ENCODE measurements around the gene STXBP6.

Gene STXBP6

DNA sequence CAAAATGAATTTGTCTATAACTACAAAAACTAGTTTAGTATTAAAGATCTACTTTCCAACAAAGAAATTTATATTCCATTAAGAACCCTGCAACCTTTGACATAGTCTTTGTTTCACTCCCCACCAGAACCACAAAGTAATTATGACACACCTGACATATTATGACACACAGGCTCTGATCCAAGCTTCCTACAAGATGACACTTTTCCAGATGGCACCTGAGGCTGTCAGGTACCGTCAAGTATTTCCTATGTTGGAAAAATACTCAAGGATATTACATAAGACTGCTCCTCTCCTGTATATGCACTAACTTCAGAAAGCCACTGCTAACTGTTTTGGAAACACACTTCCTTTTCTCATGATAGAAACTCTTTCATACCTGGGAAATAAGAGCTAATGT lies 38.9 kb downstream of the STXBP6 start:
- DNase-seq: no peak

DNA sequence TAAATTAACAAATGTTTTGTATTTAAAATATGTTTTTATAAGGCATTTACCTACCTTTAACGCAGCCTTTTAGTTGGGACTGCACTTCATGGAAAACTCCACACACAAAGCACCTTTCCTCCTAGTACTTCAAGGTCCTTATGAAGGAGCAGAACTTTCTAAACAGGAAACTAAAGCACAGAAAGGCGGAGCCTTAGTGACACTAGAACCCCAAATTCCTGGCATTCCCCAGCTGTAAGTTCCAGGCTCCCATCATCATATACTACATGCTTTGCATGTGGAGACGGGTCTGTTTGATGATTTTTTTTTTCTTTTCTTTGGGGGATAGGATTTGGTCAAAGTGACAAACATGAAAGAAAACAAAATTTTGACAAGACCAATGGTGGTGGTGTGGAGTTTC lies 39.5 kb downstream of the STXBP6 start:
- DNase-seq: no peak

DNA sequence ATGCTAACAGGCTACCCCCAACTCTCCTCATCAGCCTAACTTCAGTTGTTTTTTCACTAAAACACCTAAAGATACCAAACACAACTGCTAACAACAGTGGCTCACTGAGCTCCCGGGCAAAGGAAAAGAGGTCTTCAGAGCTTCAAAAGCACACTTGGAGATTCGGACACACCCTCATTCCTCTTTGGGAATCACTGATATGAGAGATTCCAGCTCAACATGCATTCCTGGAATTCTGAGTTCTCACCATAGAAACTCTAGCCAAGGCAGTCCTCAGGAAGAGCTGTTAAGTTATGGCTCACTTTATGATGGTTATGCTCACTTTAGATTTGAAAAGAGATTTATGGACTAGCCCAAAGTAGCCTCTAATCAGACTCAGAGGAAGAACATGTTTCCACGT lies 40.1 kb downstream of the STXBP6 start:
- DNase-seq: no peak

DNA sequence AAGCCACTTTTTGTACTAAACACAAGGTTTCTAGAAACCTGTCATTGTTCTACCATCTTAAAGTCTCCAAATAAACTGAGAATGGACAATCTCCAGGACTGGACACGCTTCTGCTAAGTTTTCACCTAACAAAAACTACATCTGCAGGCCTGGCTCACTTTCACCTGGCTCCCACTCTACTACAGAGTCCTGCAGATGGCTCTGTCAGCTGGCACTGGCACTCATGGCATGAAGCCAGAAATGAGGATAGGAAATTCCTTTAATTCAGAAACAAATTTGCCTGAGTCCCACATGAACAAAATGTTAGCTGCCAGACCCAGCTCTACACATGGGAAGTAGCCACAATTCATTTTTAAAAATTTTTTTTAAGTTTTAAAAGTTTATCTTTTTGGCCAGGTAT lies 42.1 kb downstream of the STXBP6 start:
- DNase-seq: no peak

DNA sequence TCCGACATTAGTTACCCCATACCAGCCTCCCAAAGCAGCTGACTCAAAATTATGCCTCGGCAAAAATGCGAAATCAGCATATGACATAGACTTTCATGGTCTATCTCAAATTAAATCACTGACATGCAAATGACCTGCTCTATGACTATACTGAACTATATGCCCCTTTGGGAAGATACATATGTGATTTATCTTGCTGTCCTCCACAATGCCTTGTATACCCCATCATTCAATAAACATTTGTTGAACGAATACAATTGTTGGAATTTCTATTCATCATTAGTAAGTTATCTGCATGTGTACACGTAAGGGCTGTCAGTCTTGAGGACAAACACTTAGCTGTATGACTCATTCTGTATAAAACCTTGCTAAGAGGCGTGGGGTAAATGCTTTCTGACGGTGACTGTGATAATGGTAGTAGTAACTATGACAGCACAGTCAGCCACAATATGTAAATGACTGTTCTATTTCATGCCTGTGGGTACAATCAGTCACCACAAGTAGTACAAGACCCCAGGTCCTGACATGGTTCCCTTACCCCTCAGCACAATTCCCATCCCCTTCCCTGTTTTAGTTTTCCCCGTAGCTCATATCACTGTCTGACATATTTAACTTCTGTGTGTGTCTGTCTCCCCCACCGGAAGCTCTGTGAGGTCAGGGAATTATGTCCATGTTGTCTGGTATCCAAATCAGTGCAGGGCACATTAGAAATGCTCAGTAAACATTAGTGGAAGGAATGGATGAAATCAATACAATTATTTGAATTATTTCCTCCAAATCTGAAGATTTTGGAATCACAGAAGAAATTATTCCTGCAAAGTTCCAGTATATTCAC lies 42.8 kb downstream of the STXBP6 start:
- no peak for DNase-seq

DNA sequence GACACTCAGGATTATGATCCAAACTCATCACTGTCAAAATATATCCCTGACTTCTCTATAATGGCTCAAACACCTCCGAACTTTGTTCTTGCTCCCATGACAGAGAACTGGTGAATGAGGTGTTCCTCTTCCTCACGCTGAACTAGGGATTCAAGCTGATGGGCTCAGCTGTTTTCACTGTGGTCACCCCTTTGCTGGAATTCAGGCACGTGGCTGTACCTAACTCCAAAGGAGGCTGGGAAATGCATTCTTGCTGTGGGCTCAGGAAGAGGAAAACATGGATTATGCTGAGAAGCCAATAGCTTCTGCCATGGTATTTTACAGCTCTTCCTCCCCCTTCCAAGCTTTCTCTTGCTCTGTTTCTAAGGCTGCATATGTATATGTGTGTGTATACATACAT lies 43.9 kb downstream of the STXBP6 start:
- no peak for DNase-seq

DNA sequence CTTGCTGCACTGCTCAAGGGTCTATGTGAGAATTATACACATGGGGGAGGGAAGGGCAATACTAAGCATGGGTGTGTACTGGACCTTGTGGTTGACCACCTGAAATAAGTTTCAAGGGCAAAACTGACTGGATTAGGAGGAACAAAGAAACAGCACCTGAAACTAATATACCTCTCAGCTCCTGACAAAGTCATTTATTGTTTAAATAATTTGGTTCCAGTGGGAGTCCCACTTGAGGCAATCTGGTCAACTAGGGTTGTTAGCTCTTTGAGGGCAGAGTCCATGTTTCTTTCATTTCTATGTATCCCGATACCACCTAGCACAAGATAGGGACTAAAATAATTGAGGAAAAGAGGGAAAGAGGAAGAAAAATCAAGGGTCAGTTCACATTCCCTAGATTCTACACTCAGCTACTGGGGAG lies 45.5 kb downstream of the STXBP6 start:
- DNase-seq: no peak

DNA sequence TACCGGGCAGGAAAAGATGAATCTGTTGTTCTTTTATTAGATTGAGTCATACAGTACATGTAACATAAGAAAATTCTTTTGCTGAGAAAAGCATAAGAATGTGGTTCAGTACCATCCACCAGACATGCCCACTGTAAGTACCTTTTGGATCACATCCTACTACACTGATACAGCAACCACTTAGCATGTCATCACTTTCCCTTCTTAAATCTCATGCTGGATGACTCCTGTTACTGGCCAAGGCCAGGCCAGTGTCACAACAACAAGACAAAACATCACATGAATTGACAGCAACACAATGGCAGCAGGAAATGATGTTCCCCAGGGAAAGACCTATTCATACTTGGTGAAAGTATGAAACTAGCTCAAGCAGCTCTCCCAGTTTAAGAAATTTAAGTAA lies 46.4 kb downstream of the STXBP6 start:
- DNase-seq: no peak

DNA sequence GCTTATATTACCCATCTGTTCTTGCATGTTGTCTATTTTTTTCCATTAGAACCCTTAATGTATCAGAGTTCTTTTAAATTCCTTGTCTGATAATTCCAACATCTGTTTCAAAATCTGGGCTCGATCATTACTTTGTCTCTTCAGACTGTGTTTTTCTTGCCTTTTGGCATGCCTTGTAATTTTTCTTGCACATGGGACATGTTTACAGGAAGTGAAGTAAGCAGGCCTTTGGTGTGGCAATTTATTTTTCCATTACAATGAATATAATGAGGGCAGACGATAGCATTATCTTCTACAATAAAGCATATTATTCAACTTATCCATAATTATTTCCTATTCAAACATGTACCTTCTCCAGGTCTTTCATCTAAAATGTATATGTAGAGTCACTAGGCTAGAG lies 48.3 kb downstream of the STXBP6 start:
- DNase-seq: no peak

DNA sequence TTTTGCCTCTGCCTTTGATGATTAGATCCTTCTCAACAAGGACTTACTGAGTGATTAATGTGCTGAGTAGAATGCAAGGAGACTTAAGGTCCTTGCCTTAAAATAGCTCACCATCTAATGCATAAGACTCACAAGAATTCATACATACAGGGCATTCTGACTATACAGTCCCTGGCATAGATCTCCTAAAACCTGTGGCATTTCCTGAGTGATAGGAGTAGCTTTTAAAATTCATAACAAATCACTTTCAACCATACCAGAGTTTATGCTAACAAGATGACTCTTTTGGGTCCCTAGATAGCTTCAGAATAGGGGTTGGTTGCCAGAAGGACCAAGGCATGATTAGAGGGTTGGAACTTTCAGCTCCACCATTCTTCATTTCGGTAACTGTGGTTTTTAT lies 48.8 kb downstream of the STXBP6 start:
- DNase-seq: no peak

DNA sequence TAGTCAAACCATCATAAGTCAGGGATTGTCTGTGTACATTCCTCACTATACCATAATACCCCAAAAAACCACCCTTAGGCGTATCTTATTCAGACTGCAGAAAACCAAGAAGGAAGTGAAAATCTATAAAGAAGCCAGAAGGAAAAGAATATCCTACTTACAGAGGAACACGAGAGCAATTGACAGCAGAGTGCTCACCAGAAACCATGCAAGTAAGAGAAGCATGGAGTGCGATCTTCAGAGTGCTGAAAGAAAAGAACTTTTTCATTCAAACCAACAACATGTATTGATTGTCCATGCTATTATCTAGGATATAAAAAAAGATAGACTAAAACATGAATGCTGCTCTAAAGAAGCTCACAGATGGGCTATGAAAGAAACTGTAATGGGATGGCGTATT lies 50.8 kb downstream of the STXBP6 start:
- DNase-seq: no peak

DNA sequence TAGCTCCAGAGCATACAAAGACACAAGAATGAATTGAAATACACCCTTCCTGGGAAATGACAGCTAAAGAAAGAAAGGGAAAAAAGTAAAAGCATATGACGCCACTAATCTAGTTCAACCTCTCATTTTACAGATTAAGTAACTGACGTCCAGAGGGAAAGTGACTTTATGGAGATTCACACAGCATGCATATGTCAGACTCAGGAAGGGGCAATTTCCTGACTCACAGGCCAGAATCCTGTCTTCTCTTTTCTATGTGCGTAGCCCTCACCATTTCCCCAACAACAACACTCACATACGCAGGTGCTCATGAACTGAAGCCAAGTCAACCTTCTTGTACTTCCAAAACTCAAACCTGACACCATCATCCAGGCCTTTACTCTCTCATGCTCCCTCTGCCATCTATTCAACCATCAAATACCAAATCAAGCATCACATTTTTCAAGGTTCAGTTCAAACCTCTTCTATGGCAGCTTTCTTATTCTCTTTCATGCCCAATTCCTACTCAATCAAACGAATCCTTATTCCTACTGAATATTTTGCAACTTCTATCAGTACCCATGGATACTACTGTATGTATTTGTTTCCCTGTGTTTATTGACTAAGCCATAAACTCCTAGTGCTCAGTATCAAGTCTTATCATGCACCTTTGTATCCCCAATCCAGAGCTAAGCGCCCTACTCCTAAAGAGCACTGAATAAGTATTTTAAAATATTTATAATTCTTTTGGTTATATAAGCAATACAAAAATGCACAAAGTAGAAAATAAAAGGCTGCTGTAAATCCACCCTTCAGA lies 52.8 kb downstream of the STXBP6 start:
- DNase-seq: no peak

DNA sequence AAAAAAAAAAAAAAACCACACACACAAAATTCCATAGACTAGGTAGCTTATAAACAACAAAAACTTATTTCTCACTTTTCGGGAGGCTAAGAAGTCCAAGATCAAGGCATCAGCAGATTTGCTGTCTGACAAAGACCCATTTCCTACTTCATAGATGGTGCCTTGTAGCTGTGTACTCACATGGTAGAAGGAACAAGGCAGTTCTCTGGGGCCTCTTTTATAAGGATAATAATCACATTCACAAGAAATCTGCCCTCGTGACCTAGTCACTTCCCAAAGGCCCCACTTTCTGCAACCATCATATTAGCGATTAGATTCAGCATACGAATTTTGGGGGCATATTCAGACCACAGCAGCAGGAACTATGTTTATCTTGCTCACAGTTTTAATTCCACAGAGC lies 54.9 kb downstream of the STXBP6 start:
- DNase-seq: no peak

DNA sequence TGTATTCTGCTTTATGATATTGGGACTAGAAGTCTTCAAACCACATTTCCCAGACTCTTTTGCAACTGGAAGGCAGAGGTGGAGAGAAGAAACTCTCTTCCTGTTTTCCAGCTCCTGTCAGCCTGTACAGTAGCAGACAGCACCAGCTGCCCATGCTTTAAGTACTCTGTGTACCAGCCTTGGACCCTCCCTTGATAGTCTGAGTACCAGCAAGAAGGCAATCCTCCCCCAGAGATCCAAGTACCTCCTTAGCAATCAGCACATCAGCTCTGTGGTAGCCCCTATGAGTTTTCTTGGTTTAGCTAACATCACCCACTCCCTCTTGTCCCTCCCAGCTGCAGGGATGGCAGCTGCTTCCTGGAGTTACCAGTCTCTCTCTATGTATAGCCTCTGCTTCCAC lies 56.3 kb downstream of the STXBP6 start:
- no peak for DNase-seq

DNA sequence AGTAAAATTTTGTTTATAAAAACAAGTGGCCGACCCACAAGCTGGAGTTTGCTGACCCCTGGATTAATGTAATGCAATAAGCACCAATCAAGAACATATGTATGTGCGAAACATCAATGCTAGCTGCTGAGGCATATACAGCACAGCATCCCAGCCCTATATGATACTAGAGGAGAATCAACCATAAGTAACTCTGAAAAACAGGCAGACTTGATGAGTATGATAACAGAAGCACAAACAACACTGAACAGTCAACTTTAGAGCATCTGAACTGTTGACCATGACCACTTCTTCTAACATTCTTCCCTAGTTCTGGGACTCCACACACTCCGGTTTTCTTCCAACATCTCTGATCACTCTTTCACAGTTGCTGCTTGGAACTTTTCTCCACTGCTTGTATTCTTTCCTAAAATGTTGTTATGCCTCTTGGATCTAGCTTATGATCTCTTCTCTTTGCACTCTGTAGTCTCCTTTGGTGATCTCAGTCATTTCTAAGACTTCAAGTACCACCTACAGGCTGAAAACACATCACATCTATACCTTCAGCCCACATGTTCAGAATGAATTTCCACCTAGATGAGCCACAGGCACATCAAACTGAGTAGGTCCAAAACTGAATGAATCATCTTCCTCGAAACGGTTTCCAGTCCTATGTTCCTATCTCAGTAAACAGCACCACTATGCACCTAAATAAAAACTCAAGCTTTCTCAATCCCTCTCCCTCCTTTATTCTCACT lies 57.2 kb downstream of the STXBP6 start:
- DNase-seq: no peak

DNA sequence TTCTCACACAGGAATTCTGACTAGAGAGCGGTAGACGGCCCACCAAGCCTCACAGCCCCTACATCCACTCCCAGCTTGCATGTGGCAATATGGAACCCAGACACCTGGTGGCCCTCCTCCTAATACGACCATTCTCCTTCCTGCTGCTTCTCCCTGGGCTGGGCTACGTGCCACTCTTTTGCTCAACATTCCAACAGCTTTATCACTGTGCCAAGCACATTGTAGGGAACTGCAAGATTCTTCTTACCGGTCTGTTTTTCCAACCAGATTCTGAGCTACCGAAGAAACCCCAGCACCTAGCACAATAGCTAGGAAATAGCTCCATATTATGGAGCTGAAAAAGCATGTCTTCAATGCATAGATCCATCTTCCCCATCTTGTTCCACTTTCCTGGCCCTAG lies 58.1 kb downstream of the STXBP6 start:
- DNase-seq: no peak

DNA sequence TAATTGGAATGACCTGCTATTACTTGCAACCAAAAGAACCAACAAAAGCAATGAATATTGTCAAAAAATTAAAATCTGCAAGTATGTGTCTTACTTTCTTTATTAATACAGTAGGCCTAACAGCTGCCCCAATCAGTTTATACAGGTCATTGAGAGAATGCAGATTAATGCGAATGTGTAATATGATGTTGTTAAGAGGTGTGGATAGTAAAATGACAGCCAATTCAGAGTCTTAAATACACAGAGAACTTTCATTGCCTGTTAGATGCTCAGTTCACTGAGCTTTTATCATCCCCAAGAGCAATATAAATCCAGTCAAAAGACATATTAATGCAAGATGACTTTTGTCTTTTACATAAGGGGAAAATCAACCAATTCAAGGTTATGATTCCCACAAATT lies 58.7 kb downstream of the STXBP6 start:
- no peak for DNase-seq

DNA sequence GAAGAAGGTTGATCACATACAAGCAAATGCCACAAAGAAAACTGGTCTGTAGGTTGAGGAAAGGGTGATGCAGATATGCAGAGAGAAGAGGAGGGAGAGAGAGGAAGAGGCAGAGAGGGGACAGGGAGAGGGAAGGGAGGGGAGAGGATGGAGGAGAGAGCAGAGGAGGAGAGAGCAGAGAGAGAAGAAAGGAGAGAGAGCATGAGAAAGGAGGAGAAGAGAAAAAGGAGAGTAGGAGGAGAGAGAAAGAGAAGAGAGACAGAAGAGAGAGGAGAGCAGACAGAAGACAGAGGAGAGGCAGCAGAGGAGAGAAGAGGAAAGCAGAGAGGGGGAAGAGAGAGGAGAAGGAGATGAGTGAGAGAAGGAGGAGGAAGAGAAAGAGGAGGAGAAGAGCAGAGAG lies 59.2 kb downstream of the STXBP6 start:
- no peak for DNase-seq

DNA sequence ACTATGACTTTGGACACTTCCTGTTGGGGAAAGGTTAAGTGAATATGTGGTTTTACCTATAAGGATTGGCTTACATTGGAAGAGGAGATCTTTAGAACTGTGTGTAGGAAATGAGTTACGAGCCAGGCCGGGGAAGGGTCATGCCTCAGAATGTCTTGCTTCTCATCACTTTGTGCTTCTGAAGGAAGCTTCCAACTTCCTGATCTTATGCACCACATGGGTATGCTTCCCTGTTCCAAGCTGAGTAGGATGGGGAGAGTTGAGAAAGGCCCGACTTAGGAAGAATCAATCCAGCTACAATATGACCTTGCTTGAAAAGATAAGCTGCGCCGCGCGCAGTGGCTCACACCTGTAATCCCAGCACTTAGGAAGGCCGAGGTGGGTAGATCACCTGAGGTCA lies 59.9 kb downstream of the STXBP6 start:
- no peak for DNase-seq

DNA sequence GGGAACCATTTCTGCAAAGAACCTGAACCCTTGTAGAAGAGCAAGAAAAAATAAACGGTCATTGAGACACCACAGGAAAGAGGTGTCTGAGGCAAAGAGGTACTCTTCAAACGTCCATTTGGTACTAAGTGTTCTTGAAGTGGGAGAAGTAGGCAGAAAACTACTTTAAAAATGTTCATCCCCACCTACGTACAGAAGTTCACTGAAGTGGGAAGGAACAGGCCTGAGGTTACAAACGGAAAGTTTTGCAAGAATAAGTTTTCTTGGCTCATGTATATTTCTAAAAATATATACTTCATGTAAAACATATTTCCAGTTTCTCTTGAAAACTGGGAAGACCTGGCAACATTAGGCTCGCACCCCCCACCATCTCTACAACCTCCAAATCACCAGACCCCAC lies 61.2 kb downstream of the STXBP6 start:
- no peak for DNase-seq

DNA sequence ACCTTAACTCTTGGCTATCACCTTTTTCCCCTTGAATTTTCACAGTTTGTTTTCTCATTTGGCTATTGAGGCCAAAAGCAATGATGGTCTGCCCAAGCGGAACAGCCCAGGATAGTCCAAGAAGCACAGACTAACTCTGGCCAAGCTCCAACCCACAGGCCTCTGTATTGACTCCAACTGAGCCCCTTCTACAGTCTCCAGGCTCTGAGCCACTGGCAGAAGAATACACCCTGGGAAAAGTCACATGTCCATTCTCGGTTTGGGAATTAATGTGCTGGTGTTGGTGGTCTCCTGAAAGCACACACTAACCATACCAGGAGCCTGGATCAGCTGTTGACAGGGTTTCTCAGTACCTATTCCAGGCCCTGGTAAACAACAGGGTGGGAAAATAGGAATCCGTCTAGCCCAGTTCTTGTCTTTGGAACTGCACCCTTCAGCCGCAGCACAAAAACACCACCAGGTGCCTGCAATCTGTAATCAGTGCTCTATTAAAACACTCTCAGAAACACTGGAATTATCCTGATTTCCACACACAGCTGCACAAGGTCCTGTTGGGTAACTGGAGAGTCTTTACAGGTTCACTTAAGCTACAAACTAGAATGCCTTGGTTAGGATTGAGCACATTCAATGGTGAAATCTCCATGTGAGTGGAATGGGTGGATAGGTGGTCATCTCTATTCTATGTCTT lies 63.6 kb downstream of the STXBP6 start:
- DNase-seq: no peak

DNA sequence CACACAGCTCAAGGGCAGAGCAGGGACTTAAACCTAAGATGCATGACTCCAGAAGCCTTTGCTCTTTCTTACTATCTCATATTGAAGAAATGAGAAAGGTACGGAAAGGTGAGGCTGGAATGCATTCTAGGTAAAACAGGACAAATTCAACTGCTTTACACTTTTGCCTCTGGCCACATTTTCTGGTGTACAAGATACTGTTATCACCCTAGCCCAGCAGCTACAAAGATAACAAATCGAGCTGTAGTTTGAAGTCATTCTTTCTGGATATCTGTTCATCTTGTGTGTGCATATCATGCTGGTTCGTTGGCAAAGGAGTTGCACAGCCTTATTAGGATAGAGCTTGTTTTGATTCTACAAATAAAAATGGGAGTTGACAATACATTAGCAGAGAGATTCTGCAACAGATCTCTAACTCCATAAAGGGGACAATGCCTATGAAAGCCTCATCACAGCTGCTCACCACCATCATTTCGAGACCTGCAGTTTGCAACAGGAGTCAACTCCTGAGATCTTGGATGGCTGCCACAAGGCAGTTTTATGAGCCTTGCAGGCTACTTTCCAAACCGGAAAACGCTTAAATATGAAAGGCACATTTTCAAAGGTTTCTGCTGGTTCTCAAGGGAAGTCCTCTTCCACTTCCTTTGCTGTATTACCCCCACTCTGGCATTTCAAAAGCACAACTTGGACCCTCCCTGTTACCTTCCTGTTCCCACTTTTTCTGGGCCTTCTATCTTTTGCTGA lies 64.9 kb downstream of the STXBP6 start:
- DNase-seq: no peak
